C4-2B (cell line): ENCODE results near the gene FARP2.

ENCODE experiments used
- H3K27ac ChIP-seq: fragments of 450-650 bp; 2 replicates; pipeline ENCODE4 v1.5.1; 2017
- ZFX ChIP-seq: fragments of 450-650 bp; IDR thresholded peaks from 2 replicates; pipeline ENCODE4 v1.6.1; 2017
- TF ChIP-seq, protein P1 (sequence below): fragments of 450-650 bp; conservative IDR thresholded peaks from 2 replicates; pipeline ENCODE4 v1.5.1; 2017; ENCODE audit warnings: mild to moderate bottlenecking

FARP2 gene

DNA sequence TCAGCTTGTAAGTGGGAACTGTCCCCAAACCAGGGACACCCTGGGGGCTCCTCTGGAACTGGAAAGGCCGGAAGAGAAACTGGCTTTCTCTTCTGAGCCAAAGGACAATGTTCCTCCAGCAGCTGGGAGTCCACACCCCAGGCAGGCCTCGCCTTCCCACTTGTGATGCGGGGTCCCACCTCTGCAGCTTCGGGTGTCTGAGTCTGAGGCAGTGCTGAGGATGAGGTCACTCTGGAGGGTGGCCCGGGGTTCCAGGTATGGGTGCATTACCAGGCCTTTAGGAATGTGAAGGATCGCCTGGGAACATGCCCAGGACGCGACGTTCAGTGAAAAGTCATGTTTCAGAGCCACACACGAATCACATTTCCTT is 184.3 kb downstream of the FARP2 start:
- H3K27ac ChIP-seq, result no peak overlapping the region
- TF ChIP-seq ZFX, result no peak
- TF ChIP-seq, protein P1, sequence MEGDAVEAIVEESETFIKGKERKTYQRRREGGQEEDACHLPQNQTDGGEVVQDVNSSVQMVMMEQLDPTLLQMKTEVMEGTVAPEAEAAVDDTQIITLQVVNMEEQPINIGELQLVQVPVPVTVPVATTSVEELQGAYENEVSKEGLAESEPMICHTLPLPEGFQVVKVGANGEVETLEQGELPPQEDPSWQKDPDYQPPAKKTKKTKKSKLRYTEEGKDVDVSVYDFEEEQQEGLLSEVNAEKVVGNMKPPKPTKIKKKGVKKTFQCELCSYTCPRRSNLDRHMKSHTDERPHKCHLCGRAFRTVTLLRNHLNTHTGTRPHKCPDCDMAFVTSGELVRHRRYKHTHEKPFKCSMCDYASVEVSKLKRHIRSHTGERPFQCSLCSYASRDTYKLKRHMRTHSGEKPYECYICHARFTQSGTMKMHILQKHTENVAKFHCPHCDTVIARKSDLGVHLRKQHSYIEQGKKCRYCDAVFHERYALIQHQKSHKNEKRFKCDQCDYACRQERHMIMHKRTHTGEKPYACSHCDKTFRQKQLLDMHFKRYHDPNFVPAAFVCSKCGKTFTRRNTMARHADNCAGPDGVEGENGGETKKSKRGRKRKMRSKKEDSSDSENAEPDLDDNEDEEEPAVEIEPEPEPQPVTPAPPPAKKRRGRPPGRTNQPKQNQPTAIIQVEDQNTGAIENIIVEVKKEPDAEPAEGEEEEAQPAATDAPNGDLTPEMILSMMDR, result no peak

DNA sequence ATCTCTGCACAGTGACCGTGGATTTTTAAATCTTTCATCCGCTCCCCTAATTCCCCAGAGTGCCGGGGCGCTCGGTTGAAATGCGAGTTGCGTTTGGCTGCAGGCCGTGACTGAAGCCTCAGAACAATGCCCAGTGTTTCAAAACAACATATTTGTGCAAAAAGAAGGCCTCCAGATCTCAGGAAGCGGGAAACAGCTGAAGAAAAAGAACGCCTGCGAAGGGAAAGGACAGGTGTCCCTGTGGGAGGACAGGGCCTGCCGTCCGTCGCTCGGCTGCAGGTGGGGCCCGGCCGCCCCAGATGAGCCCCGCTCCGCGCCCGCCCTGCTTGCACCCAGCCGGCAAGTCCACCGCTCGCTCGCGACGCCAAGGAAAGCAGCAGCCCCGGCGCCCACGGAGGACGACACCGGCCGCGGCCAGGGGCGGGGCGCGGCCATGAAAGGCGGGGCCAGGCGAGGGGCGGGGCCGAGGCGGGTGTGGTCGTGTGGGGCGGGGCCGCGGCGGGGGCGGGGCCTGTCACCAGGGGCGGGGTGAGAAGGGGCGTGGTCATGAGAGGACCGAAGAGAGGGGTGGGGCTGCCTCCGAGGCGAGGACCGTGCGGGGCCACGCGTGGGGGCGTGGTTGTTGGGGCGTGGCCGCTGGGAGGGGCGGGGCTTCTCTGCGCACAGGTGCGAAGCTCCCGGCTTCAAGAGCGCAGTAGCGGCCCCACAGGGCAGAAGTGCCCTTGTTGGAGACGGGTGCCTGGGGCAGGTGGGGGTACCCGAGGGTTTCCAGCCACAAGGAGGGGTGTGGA is 184.9 kb downstream of the FARP2 start:
- no peak overlapping the region for H3K27ac ChIP-seq
- TF ChIP-seq ZFX, result no peak
- TF ChIP-seq, protein P1, result no peak

DNA sequence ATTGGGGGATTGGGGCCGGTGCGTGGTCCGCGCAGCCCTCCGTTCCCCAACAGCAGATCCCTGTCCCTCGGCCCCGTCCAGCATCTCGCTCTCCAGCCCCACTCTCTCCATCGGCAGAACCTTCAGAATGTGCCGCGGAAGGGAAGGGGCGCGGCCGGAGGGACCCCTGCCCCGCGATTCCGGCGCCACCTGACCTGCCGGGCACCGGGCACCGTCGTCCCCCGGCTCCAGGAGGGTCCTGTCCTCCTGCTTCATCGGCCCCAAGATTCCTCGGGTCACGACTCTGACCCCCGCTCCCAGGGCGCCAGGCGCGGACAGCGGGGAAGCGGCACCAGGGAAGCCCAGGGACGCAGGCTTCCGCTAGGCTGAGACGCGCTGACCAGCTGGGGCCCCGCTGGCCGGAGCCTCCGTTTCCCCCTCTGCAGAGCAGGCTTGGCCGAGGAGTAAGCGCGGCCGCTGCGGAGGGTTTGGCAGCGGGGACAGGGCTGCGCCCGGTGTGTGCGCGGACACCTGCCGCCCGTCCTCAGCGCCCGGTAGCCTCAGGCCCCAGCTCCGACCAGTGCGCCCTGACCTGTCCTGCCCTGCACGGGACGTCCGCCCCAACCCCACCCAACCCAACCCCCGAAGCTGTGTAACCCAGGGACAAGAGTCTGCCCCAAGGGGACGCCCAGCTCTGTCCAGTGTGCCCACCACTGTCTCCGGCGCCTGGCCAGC is 185.6 kb downstream of the FARP2 start:
- no peak overlapping the region for H3K27ac ChIP-seq
- no peak for TF ChIP-seq ZFX
- TF ChIP-seq, protein P1, result no peak

DNA sequence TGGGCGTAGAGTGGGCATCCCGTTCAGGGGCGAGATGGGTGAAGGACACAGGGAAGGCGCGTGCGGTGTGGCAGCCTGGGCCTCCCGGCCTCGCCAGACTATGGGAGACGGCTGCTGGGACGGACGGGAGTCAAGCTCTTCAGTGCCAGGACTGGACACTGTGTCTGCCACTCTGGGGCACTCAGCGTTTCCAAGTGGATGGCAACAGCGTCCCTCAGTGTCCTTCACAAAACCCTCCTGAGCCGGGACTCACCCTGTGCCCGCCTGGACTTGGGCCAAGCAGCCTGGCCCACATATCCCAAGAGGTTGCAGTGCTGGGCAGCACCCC is 186.2 kb downstream of the FARP2 start:
- no peak overlapping the region for H3K27ac ChIP-seq
- TF ChIP-seq ZFX, result no peak
- TF ChIP-seq, protein P1, result no peak
